ENCODE results near the gene CSNK1A1L.

DNA sequence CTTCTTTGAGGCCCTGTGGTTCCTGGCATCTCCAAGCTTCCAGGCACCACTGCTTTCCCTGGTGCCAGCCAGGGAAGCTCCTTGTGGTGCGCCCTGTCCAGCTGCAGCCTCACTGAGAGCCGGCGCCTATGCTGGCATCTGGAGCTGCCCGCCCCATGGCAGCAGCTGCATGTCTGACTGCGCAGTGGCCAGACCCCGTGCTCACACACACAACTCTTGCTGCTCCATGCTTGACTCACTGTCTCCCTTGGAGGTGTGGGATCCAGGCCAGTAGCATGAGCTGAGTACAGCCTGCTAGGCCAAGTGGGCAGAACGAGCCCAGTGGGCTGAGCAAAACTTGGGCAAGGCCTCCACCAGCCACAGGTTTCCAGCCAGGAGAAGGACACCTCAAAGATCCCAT, 34.5 kb downstream of the CSNK1A1L start:
- TF ChIP-seq, protein P1, sequence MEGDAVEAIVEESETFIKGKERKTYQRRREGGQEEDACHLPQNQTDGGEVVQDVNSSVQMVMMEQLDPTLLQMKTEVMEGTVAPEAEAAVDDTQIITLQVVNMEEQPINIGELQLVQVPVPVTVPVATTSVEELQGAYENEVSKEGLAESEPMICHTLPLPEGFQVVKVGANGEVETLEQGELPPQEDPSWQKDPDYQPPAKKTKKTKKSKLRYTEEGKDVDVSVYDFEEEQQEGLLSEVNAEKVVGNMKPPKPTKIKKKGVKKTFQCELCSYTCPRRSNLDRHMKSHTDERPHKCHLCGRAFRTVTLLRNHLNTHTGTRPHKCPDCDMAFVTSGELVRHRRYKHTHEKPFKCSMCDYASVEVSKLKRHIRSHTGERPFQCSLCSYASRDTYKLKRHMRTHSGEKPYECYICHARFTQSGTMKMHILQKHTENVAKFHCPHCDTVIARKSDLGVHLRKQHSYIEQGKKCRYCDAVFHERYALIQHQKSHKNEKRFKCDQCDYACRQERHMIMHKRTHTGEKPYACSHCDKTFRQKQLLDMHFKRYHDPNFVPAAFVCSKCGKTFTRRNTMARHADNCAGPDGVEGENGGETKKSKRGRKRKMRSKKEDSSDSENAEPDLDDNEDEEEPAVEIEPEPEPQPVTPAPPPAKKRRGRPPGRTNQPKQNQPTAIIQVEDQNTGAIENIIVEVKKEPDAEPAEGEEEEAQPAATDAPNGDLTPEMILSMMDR (IDR thresholded peaks at IDR 0.05), result no peak
- no peak for TF ChIP-seq EP300 (IDR thresholded peaks at IDR 0.05)
- TF ChIP-seq POLR2AphosphoS5 (IDR thresholded peaks at IDR 0.05), result no peak
